ENCODE data around the gene CLTC. TPM values are rescaled to one million over a fixed set of nuclear protein-coding genes. Genes with fewer than 3 reads are reported as not detected.

The CLTC gene
- total and polyA plus RNA-seq, 2 experiments from 2014 or later, result 107 to 344 TPM

DNA sequence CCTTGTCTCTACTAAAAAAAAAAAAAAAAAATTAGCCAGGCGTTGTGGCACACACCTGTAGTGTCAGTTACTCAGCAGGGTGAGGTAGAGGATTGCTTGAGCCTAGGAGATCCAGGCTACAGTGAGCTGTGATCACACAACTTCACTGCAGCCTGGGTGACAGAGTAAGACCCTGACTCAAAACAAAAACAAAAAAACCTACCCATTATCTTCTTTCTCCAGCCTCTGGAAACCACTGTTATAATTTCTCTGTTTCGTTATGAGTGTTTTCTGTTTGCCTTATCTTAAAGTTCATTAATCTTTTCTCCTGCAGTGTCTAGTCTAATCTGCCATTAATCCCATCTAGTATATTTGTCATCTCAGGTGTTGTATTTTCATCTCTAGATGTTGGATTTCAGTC, 18.6 kb upstream of the CLTC start (continued):
- TF ChIP-seq, protein P1, sequence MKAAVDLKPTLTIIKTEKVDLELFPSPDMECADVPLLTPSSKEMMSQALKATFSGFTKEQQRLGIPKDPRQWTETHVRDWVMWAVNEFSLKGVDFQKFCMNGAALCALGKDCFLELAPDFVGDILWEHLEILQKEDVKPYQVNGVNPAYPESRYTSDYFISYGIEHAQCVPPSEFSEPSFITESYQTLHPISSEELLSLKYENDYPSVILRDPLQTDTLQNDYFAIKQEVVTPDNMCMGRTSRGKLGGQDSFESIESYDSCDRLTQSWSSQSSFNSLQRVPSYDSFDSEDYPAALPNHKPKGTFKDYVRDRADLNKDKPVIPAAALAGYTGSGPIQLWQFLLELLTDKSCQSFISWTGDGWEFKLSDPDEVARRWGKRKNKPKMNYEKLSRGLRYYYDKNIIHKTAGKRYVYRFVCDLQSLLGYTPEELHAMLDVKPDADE (IDR thresholded peaks at IDR 0.05), result no peak
- TF ChIP-seq, protein P2, sequence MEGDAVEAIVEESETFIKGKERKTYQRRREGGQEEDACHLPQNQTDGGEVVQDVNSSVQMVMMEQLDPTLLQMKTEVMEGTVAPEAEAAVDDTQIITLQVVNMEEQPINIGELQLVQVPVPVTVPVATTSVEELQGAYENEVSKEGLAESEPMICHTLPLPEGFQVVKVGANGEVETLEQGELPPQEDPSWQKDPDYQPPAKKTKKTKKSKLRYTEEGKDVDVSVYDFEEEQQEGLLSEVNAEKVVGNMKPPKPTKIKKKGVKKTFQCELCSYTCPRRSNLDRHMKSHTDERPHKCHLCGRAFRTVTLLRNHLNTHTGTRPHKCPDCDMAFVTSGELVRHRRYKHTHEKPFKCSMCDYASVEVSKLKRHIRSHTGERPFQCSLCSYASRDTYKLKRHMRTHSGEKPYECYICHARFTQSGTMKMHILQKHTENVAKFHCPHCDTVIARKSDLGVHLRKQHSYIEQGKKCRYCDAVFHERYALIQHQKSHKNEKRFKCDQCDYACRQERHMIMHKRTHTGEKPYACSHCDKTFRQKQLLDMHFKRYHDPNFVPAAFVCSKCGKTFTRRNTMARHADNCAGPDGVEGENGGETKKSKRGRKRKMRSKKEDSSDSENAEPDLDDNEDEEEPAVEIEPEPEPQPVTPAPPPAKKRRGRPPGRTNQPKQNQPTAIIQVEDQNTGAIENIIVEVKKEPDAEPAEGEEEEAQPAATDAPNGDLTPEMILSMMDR (conservative IDR thresholded peaks at IDR 0.05; ENCODE audit: low read depth in 2 of 2), result no peak
- no peak for TF ChIP-seq EZH2phosphoT487 (IDR thresholded peaks at IDR 0.05; ENCODE audit: unreplicated experiment)
- no peak for TF ChIP-seq POLR2AphosphoS5 (IDR thresholded peaks at IDR 0.05; ENCODE audit: low read depth)
- no peak for TF ChIP-seq JUNB (IDR thresholded peaks at IDR 0.05; ENCODE audit: unreplicated experiment)
- TF ChIP-seq ZNF331 (CRISPR knock-in tag; IDR thresholded peaks at IDR 0.05; ENCODE audit: low read depth), result no peak
- TF ChIP-seq, protein P3, sequence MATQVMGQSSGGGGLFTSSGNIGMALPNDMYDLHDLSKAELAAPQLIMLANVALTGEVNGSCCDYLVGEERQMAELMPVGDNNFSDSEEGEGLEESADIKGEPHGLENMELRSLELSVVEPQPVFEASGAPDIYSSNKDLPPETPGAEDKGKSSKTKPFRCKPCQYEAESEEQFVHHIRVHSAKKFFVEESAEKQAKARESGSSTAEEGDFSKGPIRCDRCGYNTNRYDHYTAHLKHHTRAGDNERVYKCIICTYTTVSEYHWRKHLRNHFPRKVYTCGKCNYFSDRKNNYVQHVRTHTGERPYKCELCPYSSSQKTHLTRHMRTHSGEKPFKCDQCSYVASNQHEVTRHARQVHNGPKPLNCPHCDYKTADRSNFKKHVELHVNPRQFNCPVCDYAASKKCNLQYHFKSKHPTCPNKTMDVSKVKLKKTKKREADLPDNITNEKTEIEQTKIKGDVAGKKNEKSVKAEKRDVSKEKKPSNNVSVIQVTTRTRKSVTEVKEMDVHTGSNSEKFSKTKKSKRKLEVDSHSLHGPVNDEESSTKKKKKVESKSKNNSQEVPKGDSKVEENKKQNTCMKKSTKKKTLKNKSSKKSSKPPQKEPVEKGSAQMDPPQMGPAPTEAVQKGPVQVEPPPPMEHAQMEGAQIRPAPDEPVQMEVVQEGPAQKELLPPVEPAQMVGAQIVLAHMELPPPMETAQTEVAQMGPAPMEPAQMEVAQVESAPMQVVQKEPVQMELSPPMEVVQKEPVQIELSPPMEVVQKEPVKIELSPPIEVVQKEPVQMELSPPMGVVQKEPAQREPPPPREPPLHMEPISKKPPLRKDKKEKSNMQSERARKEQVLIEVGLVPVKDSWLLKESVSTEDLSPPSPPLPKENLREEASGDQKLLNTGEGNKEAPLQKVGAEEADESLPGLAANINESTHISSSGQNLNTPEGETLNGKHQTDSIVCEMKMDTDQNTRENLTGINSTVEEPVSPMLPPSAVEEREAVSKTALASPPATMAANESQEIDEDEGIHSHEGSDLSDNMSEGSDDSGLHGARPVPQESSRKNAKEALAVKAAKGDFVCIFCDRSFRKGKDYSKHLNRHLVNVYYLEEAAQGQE (IDR thresholded peaks at IDR 0.05; ENCODE audit: unreplicated experiment), result no peak
- TF ChIP-seq CREB1 (CRISPR knock-in tag; IDR thresholded peaks at IDR 0.05; ENCODE audit: low read depth), result no peak

DNA sequence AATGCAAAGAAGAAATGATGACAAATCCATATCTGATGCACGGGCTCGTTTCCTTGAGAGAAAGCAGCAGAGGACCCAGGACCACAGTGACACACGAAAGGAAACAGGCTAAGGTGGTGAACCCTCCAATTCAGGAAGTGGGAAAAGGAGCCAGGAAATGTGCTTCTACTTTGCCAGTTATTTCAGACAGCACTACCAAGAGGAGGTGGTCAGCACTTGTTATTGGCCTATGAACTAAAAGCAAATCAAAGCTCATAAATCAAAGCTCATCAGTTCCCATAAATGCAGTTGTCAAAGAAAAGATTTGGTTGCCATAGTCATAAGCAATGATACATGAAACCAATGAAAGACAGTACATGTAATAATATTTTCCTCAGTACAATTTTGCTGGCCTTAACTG, 12.6 kb upstream of the CLTC start:
- H3K4me3 ChIP-seq, result no peak overlapping the region
- H3K4me2 ChIP-seq, result no peak overlapping the region
- H3K36me3 ChIP-seq (ENCODE audit: insufficient read depth), result peaks cover 22% of the 10 kb centered on the region
- ATAC-seq (no peak), DNase-seq (ENCODE audit: low spot score) (no peak)
- H3K4me1 ChIP-seq (ENCODE audit: insufficient read depth), result no peaks in the 10 kb centered on the region
- no peak overlapping the region for H3K27ac ChIP-seq (ENCODE audit: low read depth)
- H2AFZ ChIP-seq, result no peak overlapping the region
- H3K36me3 Mint-ChIP-seq (ENCODE audit: low read depth), result peaks cover 27% of the 10 kb centered on the region
- H3K4me1 Mint-ChIP-seq, result no peaks in the 10 kb centered on the region
- no peaks in the 10 kb centered on the region for H4K20me1 ChIP-seq (replicated peaks; ENCODE audit: insufficient read depth)
- no peaks in the 10 kb centered on the region for H3K9me2 ChIP-seq (ENCODE audit: insufficient read depth)
- no peaks in the 10 kb centered on the region for H3K27me3 ChIP-seq (ENCODE audit: insufficient read depth)
- peaks cover 2% of the 10 kb centered on the region for H3K27me3 Mint-ChIP-seq (ENCODE audit: insufficient read depth, low read depth, poor library complexity)
- no peaks in the 10 kb centered on the region for H3F3A ChIP-seq (replicated peaks; ENCODE audit: low read depth)
- no peaks in the 10 kb centered on the region for H3K9me3 Mint-ChIP-seq
- no peak overlapping the region for H3K27ac Mint-ChIP-seq
- H3K79me2 ChIP-seq (replicated peaks; ENCODE audit: insufficient read depth), result no peaks in the 10 kb centered on the region
- no peak overlapping the region for H3K4me3 Mint-ChIP-seq
- TF ChIP-seq NANOG (IDR thresholded peaks at IDR 0.05; ENCODE audit: borderline replicate concordance) (no peak), ZNF114 (CRISPR knock-in tag; IDR thresholded peaks at IDR 0.05) (no peak), POLR2AphosphoS5 (IDR thresholded peaks at IDR 0.05; ENCODE audit: low read depth) (no peak), EZH2 (IDR thresholded peaks at IDR 0.05; ENCODE audit: low read depth, unreplicated experiment) (no peak), STAT1 (IDR thresholded peaks at IDR 0.05; ENCODE audit: unreplicated experiment) (no peak), EZH2phosphoT487 (IDR thresholded peaks at IDR 0.05; ENCODE audit: unreplicated experiment) (no peak), ZNF331 (CRISPR knock-in tag; IDR thresholded peaks at IDR 0.05; ENCODE audit: low read depth) (no peak), CREB1 (CRISPR knock-in tag; IDR thresholded peaks at IDR 0.05; ENCODE audit: low read depth) (no peak), JUNB (IDR thresholded peaks at IDR 0.05; ENCODE audit: unreplicated experiment) (no peak)
- TF ChIP-seq, protein P3 (IDR thresholded peaks at IDR 0.05; ENCODE audit: unreplicated experiment), result no peak
- TF ChIP-seq, protein P1 (IDR thresholded peaks at IDR 0.05), result no peak
- TF ChIP-seq, protein P2 (conservative IDR thresholded peaks at IDR 0.05; ENCODE audit: low read depth in 2 of 2), result no peak
